Upper lobe of left lung (tissue), 6 donors: ENCODE results near the gene TMEM176B. TPM values are rescaled to one million over a fixed set of nuclear protein-coding genes. Genes with fewer than 3 reads are reported as not detected.
A peak's percentile ranks its signal among the peaks of the same experiment; 100 is the strongest.

Experiments
- ATAC-seq, 2 donors: fragments of 200-7000 bp; cut with Tn5 transposase; one replicate each; pipeline ENCODE4 v1.9.1; 2022; ENCODE audit warnings: mild to moderate bottlenecking in 2 of 2, moderate library complexity in 2 of 2; ENCODE audit not compliant: low FRiP score in 2 of 2
- DNase-seq, 2 donors: peaks; one replicate each; pipeline ENCODE4 v3.0.0-alpha.2; 2019 to 2020
- H3K27ac ChIP-seq, 4 donors: fragments of 200-600 bp; sonication (generic); one replicate each; pipeline ENCODE4 v1.5.1; 2016 to 2019
- H3K27me3 ChIP-seq, 4 donors: fragments of 200-600 bp; sonication (generic); one replicate each; pipeline ENCODE4 v1.5.1; 2017 to 2019
- H3K36me3 ChIP-seq, 4 donors: fragments of 200-600 bp; sonication (generic); one replicate each; pipeline ENCODE4 v1.5.1; 2016 to 2019
- H3K4me1 ChIP-seq, 4 donors: fragments of 200-600 bp; sonication (generic); one replicate each; pipeline ENCODE4 v1.5.1; 2018 to 2019
- H3K4me3 ChIP-seq, 4 donors: fragments of 200-600 bp; sonication (generic); one replicate each; pipeline ENCODE4 v1.5.1; 2017 to 2019; ENCODE audit warnings: mild to moderate bottlenecking in 2 of 4, moderate library complexity in 1 of 4
- H3K9me3 ChIP-seq, 4 donors: fragments of 200-600 bp; sonication (generic); one replicate each; pipeline ENCODE4 v1.5.1; 2018 to 2019
- CTCF ChIP-seq, 6 experiments: fragments of 450-650 bp in 4 of 6; fragments of 200-600 bp in 2 of 6; sonication (generic) in 2 of 6; IDR thresholded peaks; one replicate each; pipeline ENCODE4 v1.5.1; 2016 to 2019; ENCODE audit warnings: antibody characterized with exemption in 6 of 6
- EP300 ChIP-seq, 4 donors: sonication (generic); formaldehyde crosslinking; IDR thresholded peaks; one replicate each; pipeline ENCODE4 v1.5.1; 2017; ENCODE audit warnings: antibody characterized with exemption in 4 of 4, control low read depth in 2 of 4
- POLR2A ChIP-seq, 4 donors: fragments of 450-650 bp; IDR thresholded peaks; one replicate each; pipeline ENCODE4 v1.5.1; 2016 to 2017; ENCODE audit warnings: antibody characterized with exemption in 4 of 4, mild to moderate bottlenecking in 2 of 4
- POLR2AphosphoS5 ChIP-seq, 2 donors: sonication (generic); formaldehyde crosslinking; IDR thresholded peaks; one replicate each; pipeline ENCODE4 v1.5.1; 2017; ENCODE audit warnings: antibody characterized with exemption in 2 of 2
- WGBS, 2 donors: methylation state at CpG; one replicate each; pipeline ENCODE4 v1.1.5; 2017 to 2018; 5-methylcytosine and 5-hydroxymethylcytosine counted together
- total RNA-seq, 6 donors: library from RNA; depleted of rRNA in 4 of 6; stranded (reverse); fragments of >200 nt in 4 of 6; gene quantifications; one replicate each; pipeline versions ENCODE4 v1.1.0 to v1.2.1, GENCODE V29; 2016 to 2021
- donor health status: DM: no; HTN: no; CAD: no; lungs with moderate emphysema.
- donor health status: DM: no; HTN: yes; CAD: no; lungs with severe emphysema.

The TMEM176B gene
- total RNA-seq, 6 donors from 2014 or later: 10.5 to 82.8 (median 27.4) TPM

GRCh38 chr7:150791746-150792452, 8.3 kb downstream of the TMEM176B start:
- Histone ChIP-seq H3K27me3 (no peaks in the 10 kb centered on the region), H3K36me3 (peaks cover 0 to 7% (median 0%) of the 10 kb centered on the region in 4 donors), H3K4me3 (no peak overlapping the region), H3K4me1 (peaks cover 12 to 29% (median 23%) of the 10 kb centered on the region in 4 donors), H3K27ac (peak overlapping the region in 2 of 4 donors; percentile 33 to 50), H3K9me3 (no peaks in the 10 kb centered on the region)
- TF ChIP-seq POLR2AphosphoS5 (IDR thresholded peaks at IDR 0.05) (no peak), EP300 (IDR thresholded peaks at IDR 0.05) (no peak), POLR2A (IDR thresholded peaks at IDR 0.05) (no peak), CTCF (IDR thresholded peaks at IDR 0.05) (no peak)
- ATAC-seq (no peak), DNase-seq (peak in 1 of 2 donors; percentile 43)
- WGBS, 2 donors: 81 to 86% methylated on average over 11 to 12 of the region's 12 CpGs

GRCh38 chr7:150791304-150791703, 8.9 kb downstream of the TMEM176B start:
- no peak for ATAC-seq
- H3K27ac ChIP-seq: peak overlapping the region in 2 of 4 donors; percentile 33 to 50
- no peaks in the 10 kb centered on the region for H3K27me3 ChIP-seq
- no peak overlapping the region for H3K4me3 ChIP-seq
- peaks cover 0 to 7% (median 0%) of the 10 kb centered on the region in 4 donors for H3K36me3 ChIP-seq
- no peaks in the 10 kb centered on the region for H3K9me3 ChIP-seq
- no peak for TF ChIP-seq EP300 (IDR thresholded peaks at IDR 0.05)
- TF ChIP-seq POLR2AphosphoS5 (IDR thresholded peaks at IDR 0.05): no peak
- no peak for TF ChIP-seq POLR2A (IDR thresholded peaks at IDR 0.05)
- no peak for TF ChIP-seq CTCF (IDR thresholded peaks at IDR 0.05)
- no peak for DNase-seq
- WGBS, 2 donors: 82 to 85% methylated on average over 5 of the region's 5 CpGs
- peaks cover 17 to 31% (median 26%) of the 10 kb centered on the region in 4 donors for H3K4me1 ChIP-seq

- H3K36me3 ChIP-seq: peaks cover 0 to 6% (median 0%) of the 10 kb centered on the region in 4 donors
- peak overlapping the region in 1 of 4 donors; percentile 33 for H3K27ac ChIP-seq
- TF ChIP-seq POLR2AphosphoS5 (IDR thresholded peaks at IDR 0.05): no peak
- TF ChIP-seq POLR2A (IDR thresholded peaks at IDR 0.05): no peak
- no peak overlapping the region for H3K4me3 ChIP-seq
- DNase-seq: peak in 1 of 2 donors; percentile 44
- 46 to 75% methylated on average over 3 to 9 of the region's 9 CpGs for WGBS, 2 donors
- H3K4me1 ChIP-seq: peaks cover 18 to 38% (median 27%) of the 10 kb centered on the region in 4 donors
- no peak for ATAC-seq
- H3K27me3 ChIP-seq: no peaks in the 10 kb centered on the region
- no peaks in the 10 kb centered on the region for H3K9me3 ChIP-seq
Measured at GRCh38 chr7:150790416-150791075, 9.6 kb downstream of the TMEM176B start.

GRCh38 chr7:150788474-150789269, 11.5 kb downstream of the TMEM176B start:
- Histone ChIP-seq H3K4me1 (peaks cover 20 to 45% (median 37%) of the 10 kb centered on the region in 4 donors), H3K4me3 (no peak overlapping the region), H3K27me3 (no peaks in the 10 kb centered on the region), H3K9me3 (no peaks in the 10 kb centered on the region), H3K27ac (peak overlapping the region; percentile 71 to 83 (median 72)), H3K36me3 (peaks cover 0 to 3% (median 0%) of the 10 kb centered on the region in 4 donors)
- no peak for DNase-seq
- ATAC-seq: peak; percentile 2 to 74
- 62 to 80% methylated on average over 9 of the region's 9 CpGs for WGBS, 2 donors
- TF ChIP-seq EP300 (IDR thresholded peaks at IDR 0.05) (no peak), CTCF (IDR thresholded peaks at IDR 0.05) (no peak), POLR2A (IDR thresholded peaks at IDR 0.05) (no peak), POLR2AphosphoS5 (IDR thresholded peaks at IDR 0.05) (no peak)
